H1 (cell line): ENCODE measurements around the gene TCERG1L. TPM values are rescaled to one million over a fixed set of nuclear protein-coding genes. Genes with fewer than 3 reads are reported as not detected.

Experiments
- CTCF ChIA-PET: fragments of 300-600 bp; sonication (Branson Sonifier 250); formaldehyde crosslinking; loops from one replicate; lab custom pipeline; 2021; ENCODE audit not compliant: partially characterized antibody; lab: Charles Lee
- POLR2A ChIA-PET: fragments of 300-600 bp; sonication (Branson Sonifier 250); formaldehyde crosslinking; loops from one replicate; lab custom pipeline; 2021; ENCODE audit warnings: inconsistent platforms; ENCODE audit not compliant: partially characterized antibody; lab: Charles Lee
- DNase-seq, 2 experiments: peaks; one replicate each; pipeline versions ENCODE4 v3.0.0 to v3.0.0-alpha.2; 2010 to 2022; ENCODE audit warnings: low spot score in 2 of 2, low read depth in 1 of 2, mixed read lengths in 1 of 2
- FAIRE-seq: peaks from 2 replicates; lab custom pipeline; 2011; peaks lifted over from hg19 to GRCh38; lab: Jason Lieb, UNC
- H2AFZ ChIP-seq: 2 replicates; pipeline ENCODE4 v1.8.1; 2012; ENCODE audit warnings: low read length, inconsistent platforms
- H2AK5ac ChIP-seq: 2 replicates; pipeline ENCODE4 v1.6.1; 2013; ENCODE audit warnings: low read depth, low read length
- H2BK120ac ChIP-seq: replicated peaks from 2 replicates; pipeline ENCODE3; 2013; ENCODE audit warnings: low read depth, low read length, inconsistent platforms
- H2BK12ac ChIP-seq: 2 replicates; pipeline ENCODE4 v1.6.1; 2013; ENCODE audit warnings: low read depth, low read length
- H2BK15ac ChIP-seq: 2 replicates; pipeline ENCODE4 v1.6.1; 2013; ENCODE audit warnings: low read length
- H2BK20ac ChIP-seq: 2 replicates; pipeline ENCODE4 v1.6.1; 2013; ENCODE audit warnings: low read length
- H2BK5ac ChIP-seq: 2 replicates; pipeline ENCODE4 v1.6.1; 2013; ENCODE audit warnings: low read depth, low read length
- H3K14ac ChIP-seq: 2 replicates; pipeline ENCODE4 v1.6.1; 2013; ENCODE audit warnings: inconsistent platforms; ENCODE audit not compliant: insufficient read length
- H3K18ac ChIP-seq: 2 replicates; pipeline ENCODE4 v1.6.1; 2013; ENCODE audit warnings: low read length; ENCODE audit errors: extremely low read depth
- H3K23ac ChIP-seq: 2 replicates; pipeline ENCODE4 v1.6.1; 2013; ENCODE audit warnings: inconsistent platforms; ENCODE audit not compliant: insufficient read length
- H3K23me2 ChIP-seq: 2 replicates; pipeline ENCODE4 v1.6.1; 2013; ENCODE audit warnings: low read depth, low read length
- H3K27ac ChIP-seq: 2 replicates; pipeline ENCODE4 v1.6.1; 2011; ENCODE audit warnings: low read depth, low read length, inconsistent platforms
- H3K27me3 ChIP-seq, 4 experiments: replicated peaks in 1 of 4; 1 replicate in 1 of 4; 2 replicates in 3 of 4; pipeline versions ENCODE4 v1.6.1 to v1.8.1; 2011 to 2013; ENCODE audit warnings: low read length in 3 of 4, mild to moderate bottlenecking in 3 of 4, inconsistent platforms in 2 of 4, mixed read lengths in 2 of 4, moderate library complexity in 1 of 4; ENCODE audit not compliant: control insufficient read depth in 3 of 4, insufficient read depth in 3 of 4; ENCODE audit errors: extremely low read depth in 1 of 4
- H3K36me3 ChIP-seq, 4 experiments: 2 replicates each; pipeline versions ENCODE4 v1.6.1 to v1.8.1; 2011 to 2013; ENCODE audit warnings: mild to moderate bottlenecking in 4 of 4, low read length in 3 of 4, moderate library complexity in 2 of 4, control low read depth in 1 of 4, inconsistent platforms in 1 of 4; ENCODE audit not compliant: insufficient read depth in 4 of 4, control insufficient read depth in 2 of 4
- H3K4ac ChIP-seq: replicated peaks from 2 replicates; pipeline ENCODE3; 2013; ENCODE audit warnings: low read length, low read depth, mixed read lengths, inconsistent platforms; ENCODE audit not compliant: insufficient read length
- H3K4me1 ChIP-seq, 4 experiments: replicated peaks in 1 of 4; 1 replicate in 1 of 4; 2 replicates in 3 of 4; pipeline versions ENCODE4 v1.6.1 to v1.8.1; 2011 to 2013; ENCODE audit warnings: low read length in 3 of 4, inconsistent platforms in 2 of 4, mixed read lengths in 1 of 4; ENCODE audit not compliant: insufficient read depth in 4 of 4, control insufficient read depth in 3 of 4
- H3K4me2 ChIP-seq, 2 experiments: 2 replicates each; pipeline versions ENCODE4 v1.6.1 to v1.8.1; 2011 to 2013; ENCODE audit warnings: low read depth in 2 of 2, low read length in 2 of 2, control low read depth in 1 of 2, inconsistent platforms in 1 of 2, mild to moderate bottlenecking in 1 of 2; ENCODE audit not compliant: insufficient read depth in 1 of 2
- H3K4me3 ChIP-seq, 4 experiments: fragments of 200-600, 300-600 bp in 1 of 4; sonication (generic), shearing (Covaris generic), sonication (Bioruptor Twin) in 1 of 4; 2 replicates each; pipeline versions ENCODE4 v1.5.1 to v1.8.1; 2011 to 2016; ENCODE audit warnings: low read length in 4 of 4, low read depth in 3 of 4, control low read depth in 2 of 4, inconsistent platforms in 2 of 4, mild to moderate bottlenecking in 2 of 4, mixed read lengths in 1 of 4, moderate library complexity in 1 of 4; ENCODE audit not compliant: insufficient read depth in 2 of 4; ENCODE audit errors: extremely low read depth in 1 of 4
- H3K56ac ChIP-seq: replicated peaks from 2 replicates; pipeline ENCODE3; 2013; ENCODE audit warnings: low read depth, mild to moderate bottlenecking, mixed read lengths, low read length, inconsistent platforms; ENCODE audit not compliant: insufficient read length
- H3K79me1 ChIP-seq: 2 replicates; pipeline ENCODE4 v1.6.1; 2013; ENCODE audit warnings: low read depth, low read length, control low read depth
- H3K79me2 ChIP-seq, 2 experiments: 2 replicates each; pipeline versions ENCODE4 v1.6.1 to v1.8.1; 2012 to 2013; ENCODE audit warnings: low read length in 2 of 2, mild to moderate bottlenecking in 2 of 2, inconsistent platforms in 1 of 2; ENCODE audit not compliant: insufficient read depth in 2 of 2, control insufficient read depth in 1 of 2
- H3K9ac ChIP-seq, 4 experiments: replicated peaks in 1 of 4; 1 replicate in 1 of 4; 2 replicates in 3 of 4; pipeline versions ENCODE4 v1.6.1 to v1.8.1; 2011 to 2013; ENCODE audit warnings: low read depth in 3 of 4, low read length in 3 of 4, control low read depth in 2 of 4, mild to moderate bottlenecking in 2 of 4, moderate library complexity in 2 of 4, inconsistent platforms in 1 of 4; ENCODE audit errors: extremely low read depth in 1 of 4
- H3K9me3 ChIP-seq, 2 experiments: 2 replicates each; pipeline versions ENCODE4 v1.6.1 to v1.8.1; 2012 to 2013; ENCODE audit warnings: mild to moderate bottlenecking in 2 of 2, moderate library complexity in 2 of 2, control low read depth in 1 of 2, inconsistent platforms in 1 of 2, low read depth in 1 of 2, low read length in 1 of 2, mixed read lengths in 1 of 2; ENCODE audit not compliant: insufficient read depth in 2 of 2
- H4K20me1 ChIP-seq, 2 experiments: replicated peaks in 1 of 2; 2 replicates each; pipeline versions ENCODE3 to v1.8.1; 2011 to 2013; ENCODE audit warnings: inconsistent platforms in 2 of 2, low read length in 2 of 2, mild to moderate bottlenecking in 1 of 2; ENCODE audit not compliant: insufficient read depth in 2 of 2, control insufficient read depth in 1 of 2
- H4K5ac ChIP-seq: 2 replicates; pipeline ENCODE4 v1.6.1; 2013; ENCODE audit warnings: low read length, low read depth, mixed read lengths, inconsistent platforms; ENCODE audit not compliant: insufficient read length
- H4K8ac ChIP-seq: 2 replicates; pipeline ENCODE4 v1.8.0; 2013; ENCODE audit warnings: mild to moderate bottlenecking, moderate library complexity, low read length, inconsistent platforms; ENCODE audit not compliant: insufficient read depth; ENCODE audit errors: extremely low read depth
- H4K91ac ChIP-seq: replicated peaks from 2 replicates; pipeline ENCODE3; 2013; ENCODE audit warnings: low read length, mixed read lengths, inconsistent platforms; ENCODE audit not compliant: insufficient read length
- CBX5 ChIP-seq: fragments of 300-800, 300-1000 bp; sonication (generic); IDR thresholded peaks from 2 replicates; pipeline ENCODE4 v1.7.1; 2016; ENCODE audit warnings: antibody characterized with exemption, low read length, low read depth
- CEBPB ChIP-seq: IDR thresholded peaks from 2 replicates; pipeline ENCODE4 v1.6.1; 2012; ENCODE audit warnings: low read depth, low read length
- GTF2F1 ChIP-seq: IDR thresholded peaks from 2 replicates; pipeline ENCODE4 v1.6.1; 2012; ENCODE audit warnings: low read depth, low read length, improper control_type of control experiment, borderline replicate concordance
- NANOG ChIP-seq: IDR thresholded peaks from 2 replicates; pipeline ENCODE4 v1.6.1; 2011; ENCODE audit warnings: low read length, low read depth, mild to moderate bottlenecking, inconsistent platforms; ENCODE audit not compliant: insufficient read depth, poor library complexity, severe bottlenecking
- POU5F1 ChIP-seq: IDR thresholded peaks from 2 replicates; pipeline ENCODE4 v1.6.1; 2011; ENCODE audit warnings: low read depth, mild to moderate bottlenecking, low read length, moderate library complexity
- RAD21 ChIP-seq, 2 experiments: IDR thresholded peaks in 1 of 2; conservative IDR thresholded peaks in 1 of 2; 2 replicates each; pipeline ENCODE4 v1.6.1; 2011; ENCODE audit warnings: low read depth in 2 of 2, low read length in 2 of 2, improper control_type of control experiment in 1 of 2, inconsistent platforms in 1 of 2, mild to moderate bottlenecking in 1 of 2, moderate library complexity in 1 of 2
- SP2 ChIP-seq: IDR thresholded peaks from 2 replicates; pipeline ENCODE4 v1.6.1; 2012; ENCODE audit warnings: mild to moderate bottlenecking, low read length, inconsistent platforms
- TBP ChIP-seq: IDR thresholded peaks from 2 replicates; pipeline ENCODE4 v1.6.1; 2011; ENCODE audit warnings: low read depth, low read length, improper control_type of control experiment
- TEAD4 ChIP-seq: IDR thresholded peaks from 2 replicates; pipeline ENCODE4 v1.6.1; 2012; ENCODE audit warnings: low read depth, low read length, inconsistent platforms, mixed read lengths
- WGBS, 2 experiments: shearing (Covaris generic) in 1 of 2; methylation state at CpG; one replicate each; pipeline versions ENCODE4 v1.1.6 to v1.1.7; 2013 to 2015; ENCODE audit warnings: low lambda C conversion rate in 2 of 2, mixed read lengths in 2 of 2, inconsistent platforms in 1 of 2, low coverage in 1 of 2, missing lambda C conversion rate in 1 of 2; ENCODE audit not compliant: insufficient replicate concordance in 2 of 2, insufficient coverage in 1 of 2, insufficient read length in 1 of 2; ENCODE audit errors: extremely low coverage in 1 of 2, missing lambda C conversion rate in 1 of 2; 5-methylcytosine and 5-hydroxymethylcytosine counted together
- polyA plus RNA-seq, 7 experiments: library from polyadenylated mRNA; depleted of rRNA in 3 of 7; stranded (reverse) in 5 of 7; unstranded in 2 of 7; fragments of >200 nt in 5 of 7; fragments of 200-250 nt in 2 of 7; gene quantifications; 1 replicate in 5 of 7; 2 replicates in 1 of 7; 4 replicates in 1 of 7; pipeline versions ENCODE4 v1.2.1 to v1.2.3, GENCODE V29; 2011 to 2013; ENCODE audit warnings: missing spikeins in 2 of 7, mixed read lengths in 2 of 7
- total RNA-seq: library from RNA; stranded (reverse); fragmentation: NEBNext Ultra II Directional; extraction: Animal tissue kit (Norgen Biotek cat#: 25700); gene quantifications from 2 replicates; pipeline ENCODE4 v1.2.1, GENCODE V29; 2021
- TF ChIP-seq, protein P1 (sequence below), 3 experiments: IDR thresholded peaks; 1 replicate in 2 of 3; 2 replicates in 1 of 3; pipeline versions ENCODE4 v1.5.1 to v1.6.1; 2011; ENCODE audit warnings: low read length in 3 of 3, mild to moderate bottlenecking in 3 of 3, inconsistent platforms in 2 of 3, low read depth in 1 of 3, moderate library complexity in 1 of 3; ENCODE audit not compliant: insufficient read depth in 1 of 3; ENCODE audit errors: control extremely low read depth in 1 of 3
- TF ChIP-seq, protein P2 (sequence below): IDR thresholded peaks from 2 replicates; pipeline ENCODE4 v1.6.1; 2012; ENCODE audit warnings: inconsistent platforms

The TCERG1L gene
- total and polyA plus RNA-seq, 2 of the 8 experiments (the other 6 are each of a cell fraction or from before 2014, with no cell fraction given): 3.9 to 6.9 TPM

DNA sequence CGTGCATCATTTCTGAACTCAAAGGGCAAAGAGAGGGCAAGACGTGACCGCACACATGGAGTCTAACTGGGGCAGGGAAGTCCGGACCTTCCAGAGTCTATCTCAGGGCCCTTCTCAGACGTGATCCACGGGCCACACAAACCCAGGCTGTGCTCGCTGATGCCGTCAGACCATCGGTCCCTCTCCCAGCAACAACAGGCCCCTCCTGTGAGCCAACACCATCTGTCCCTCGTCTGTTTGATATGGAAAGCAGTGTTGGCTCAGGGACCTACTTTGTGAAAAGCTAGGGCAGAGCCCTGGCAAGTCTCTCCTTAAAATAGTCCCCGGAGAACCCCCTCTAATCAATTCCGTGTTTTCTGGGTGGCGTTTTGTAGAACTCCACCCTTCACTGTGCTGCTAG, 208.8 kb downstream of the TCERG1L start:
- no peak overlapping the region for H2BK15ac ChIP-seq
- H3K9me3 ChIP-seq: peaks cover 0 to 3% of the 10 kb centered on the region in 2 experiments; a peak in 1 of 4 replicates
- no peak overlapping the region for H3K23ac ChIP-seq
- WGBS, 2 experiments: 92% methylated on average over 13 of the region's 13 CpGs; no CpG with 5 or more reads in 1 of the 2 experiments
- ChIA-PET CTCF (interaction anchor here (0.6 kb wide), 1 partner anchor 353 kb away, joined by 3 read pairs; no protein-coding TSS in a partner anchor), POLR2A (no interaction called here)
- no peak overlapping the region for H2BK20ac ChIP-seq
- no peak overlapping the region for H4K5ac ChIP-seq
- no peaks in the 10 kb centered on the region for H3K27me3 ChIP-seq
- no peaks in the 10 kb centered on the region for H3K4me1 ChIP-seq
- H2AK5ac ChIP-seq: no peak overlapping the region
- H3K9ac ChIP-seq: no peak overlapping the region
- no peak overlapping the region for H2BK5ac ChIP-seq
- no peak overlapping the region for H3K27ac ChIP-seq
- H3K4me2 ChIP-seq: no peak overlapping the region
- no peaks in the 10 kb centered on the region for H4K20me1 ChIP-seq
- no peak overlapping the region for H2AFZ ChIP-seq
- H4K8ac ChIP-seq: no peak overlapping the region
- H3K36me3 ChIP-seq: no peaks in the 10 kb centered on the region
- no peak overlapping the region for H2BK12ac ChIP-seq
- H3K4ac ChIP-seq: no peak overlapping the region
- H3K79me2 ChIP-seq: no peaks in the 10 kb centered on the region
- no peak overlapping the region for H3K4me3 ChIP-seq
- no peaks in the 10 kb centered on the region for H3K79me1 ChIP-seq
- DNase-seq: no peak
- no peak overlapping the region for H2BK120ac ChIP-seq
- H4K91ac ChIP-seq: no peak overlapping the region
- no peak overlapping the region for H3K14ac ChIP-seq
- H3K23me2 ChIP-seq: no peaks in the 10 kb centered on the region
- FAIRE-seq: no peak
- no peak overlapping the region; the same call in 1 of the 2 replicates for H3K18ac ChIP-seq
- no peak overlapping the region for H3K56ac ChIP-seq
- TF ChIP-seq, protein P1, sequence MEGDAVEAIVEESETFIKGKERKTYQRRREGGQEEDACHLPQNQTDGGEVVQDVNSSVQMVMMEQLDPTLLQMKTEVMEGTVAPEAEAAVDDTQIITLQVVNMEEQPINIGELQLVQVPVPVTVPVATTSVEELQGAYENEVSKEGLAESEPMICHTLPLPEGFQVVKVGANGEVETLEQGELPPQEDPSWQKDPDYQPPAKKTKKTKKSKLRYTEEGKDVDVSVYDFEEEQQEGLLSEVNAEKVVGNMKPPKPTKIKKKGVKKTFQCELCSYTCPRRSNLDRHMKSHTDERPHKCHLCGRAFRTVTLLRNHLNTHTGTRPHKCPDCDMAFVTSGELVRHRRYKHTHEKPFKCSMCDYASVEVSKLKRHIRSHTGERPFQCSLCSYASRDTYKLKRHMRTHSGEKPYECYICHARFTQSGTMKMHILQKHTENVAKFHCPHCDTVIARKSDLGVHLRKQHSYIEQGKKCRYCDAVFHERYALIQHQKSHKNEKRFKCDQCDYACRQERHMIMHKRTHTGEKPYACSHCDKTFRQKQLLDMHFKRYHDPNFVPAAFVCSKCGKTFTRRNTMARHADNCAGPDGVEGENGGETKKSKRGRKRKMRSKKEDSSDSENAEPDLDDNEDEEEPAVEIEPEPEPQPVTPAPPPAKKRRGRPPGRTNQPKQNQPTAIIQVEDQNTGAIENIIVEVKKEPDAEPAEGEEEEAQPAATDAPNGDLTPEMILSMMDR (IDR thresholded peaks at IDR 0.05; ENCODE audit: control extremely low read depth in 1 of 3, insufficient read depth in 1 of 3, low read depth in 1 of 3, low read length in 3 of 3): no peak
- TF ChIP-seq, protein P2, sequence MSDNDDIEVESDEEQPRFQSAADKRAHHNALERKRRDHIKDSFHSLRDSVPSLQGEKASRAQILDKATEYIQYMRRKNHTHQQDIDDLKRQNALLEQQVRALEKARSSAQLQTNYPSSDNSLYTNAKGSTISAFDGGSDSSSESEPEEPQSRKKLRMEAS: no peak
- TF ChIP-seq CBX5 (no peak), TEAD4 (no peak), CEBPB (no peak), RAD21 (IDR thresholded peaks at IDR 0.05 in 1 of 2, conservative IDR thresholded peaks at IDR 0.05 in 1 of 2; ENCODE audit: low read depth in 2 of 2, low read length in 2 of 2) (no peak), TBP (no peak), POU5F1 (no peak), NANOG (no peak), GTF2F1 (no peak), SP2 (no peak)
